Heart left ventricle (tissue), 16 donors: ENCODE results near the gene TMEM80. TPM values are rescaled to one million over a fixed set of nuclear protein-coding genes. Genes with fewer than 3 reads are reported as not detected.
"Not testable (repeated sequence)": the region's sequence is repeated elsewhere in the genome, so short reads cannot be mapped to it uniquely, and the experiment has no call there.

Source experiments
- ATAC-seq, 4 donors: fragments of 200-7000 bp; cut with Tn5 transposase; one replicate each; pipeline ENCODE4 v1.9.1; 2020 to 2022; ENCODE audit warnings: moderate library complexity in 4 of 4, mild to moderate bottlenecking in 3 of 4, moderate number of reproducible peaks in 1 of 4
- DNase-seq, 5 donors: peaks; one replicate each; pipeline ENCODE4 v3.0.0-alpha.2; 2020
- H3K27ac ChIP-seq, 12 donors: fragments of 200-600 bp; sonication (generic) in 4 of 12; one replicate each; pipeline versions ENCODE4 v1.5.0 to v1.8.0; 2016 to 2022; ENCODE audit warnings: mild to moderate bottlenecking in 2 of 12
- H3K27me3 ChIP-seq, 9 donors: fragments of 200-600 bp; sonication (generic) in 2 of 9; one replicate each; pipeline versions ENCODE4 v1.5.1 to v1.8.0; 2016 to 2022; ENCODE audit warnings: mild to moderate bottlenecking in 3 of 9
- H3K36me3 ChIP-seq, 9 donors: fragments of 200-600 bp; sonication (generic) in 2 of 9; one replicate each; pipeline versions ENCODE4 v1.5.0 to v1.8.0; 2018 to 2022; ENCODE audit warnings: mild to moderate bottlenecking in 2 of 9
- H3K4me1 ChIP-seq, 12 donors: fragments of 200-600 bp; sonication (generic) in 4 of 12; one replicate each; pipeline versions ENCODE4 v1.5.0 to v1.8.0; 2016 to 2022; ENCODE audit warnings: mild to moderate bottlenecking in 3 of 12
- H3K4me3 ChIP-seq, 12 donors: fragments of 200-600 bp; sonication (generic) in 4 of 12; one replicate each; pipeline versions ENCODE4 v1.5.0 to v1.8.0; 2017 to 2022; ENCODE audit warnings: mild to moderate bottlenecking in 9 of 12, moderate library complexity in 4 of 12
- H3K9me3 ChIP-seq, 12 donors: fragments of 200-600 bp; sonication (generic) in 4 of 12; one replicate each; pipeline versions ENCODE4 v1.5.0 to v1.8.0; 2016 to 2022; ENCODE audit warnings: mild to moderate bottlenecking in 1 of 12
- POLR2A ChIP-seq, 2 donors: fragments of 450-650 bp; IDR thresholded peaks; one replicate each; pipeline ENCODE4 v1.6.1; 2017; ENCODE audit warnings: antibody characterized with exemption in 2 of 2, mild to moderate bottlenecking in 2 of 2, moderate library complexity in 2 of 2
- WGBS, 4 donors: extraction: QIAGEN DNeasy Blood & Tissue Kit in 2 of 4; methylation state at CpG; one replicate each; pipeline versions ENCODE4 v1.1.5 to v1.1.7; 2013 to 2018; 5-methylcytosine and 5-hydroxymethylcytosine counted together
- intact Hi-C, 10 donors: fragments of 100-400 bp; cut with DNase I; formaldehyde crosslinking; loops; one replicate each; pipeline versions ENCODE4 v1.11.1 to v1.14.2; 2022
- polyA plus RNA-seq, 2 donors: library from polyadenylated mRNA; stranded (reverse); fragments of 200-250 nt; gene quantifications; one replicate each; pipeline ENCODE4 v1.2.3, GENCODE V29; 2013
- total RNA-seq, 9 donors: library from RNA; depleted of rRNA in 2 of 9; stranded (reverse); fragments of >200 nt in 2 of 9; fragmentation: NEBNext Ultra II Directional in 3 of 9; extraction: Animal tissue kit (Norgen Biotek cat#: 25700) in 3 of 9; gene quantifications; one replicate each; pipeline versions ENCODE4 v1.1.0 to v1.2.4, GENCODE V29; 2016 to 2023
- TF ChIP-seq, protein P1 (sequence below), 12 donors: fragments of 200-600 bp; sonication (generic) in 4 of 12; IDR thresholded peaks; one replicate each; pipeline versions ENCODE4 v1.5.0 to v1.8.0; 2018 to 2022; ENCODE audit warnings: antibody characterized with exemption in 12 of 12, mild to moderate bottlenecking in 5 of 12
- donor health status: ischemic (EF 13 %, LVEDD 7.1; RV severe dilation, severe dysfunction).
- donor health status: healthy with polysubstance abuse.
- donor health status: DM: no; HTN: yes; CAD: no.
- donor health status: DM: no; HTN: no; CAD: no.
- donor health status: ischemic (EF 25% LVEDD 6.9; RV normal size, moderate dysfunction).
- donor health status: ischemic (EF 25% LVEDD 5.7; RV mildly dilated, moderate dysfunction).
- donor health status: healthy.
- donor health status: DM: yes; HTN: yes; CAD: no.
- donor health status: ischemic (EF 35%, LVEDD 5.7; RV mildly dilated, moderate dysfunction).
- donor health status: nonischemic (EF 11% LVEDD 7.7; RV severe dilation, severe dysfunction).
- donor health status: DM: yes; HTN: yes; CAD: no.
- donor health status: PGD.
- donor health status: ischemic (EF 29% LVEDD 5.4; RV normal size, mild dysfunction).
- donor health status: nonischemic (EF 23%, LVEDD 6.1; RV moderate dilation, normal function).

TMEM80 gene
- total and polyA plus RNA-seq, 11 donors = 8.0 to 18.2 (median 14.9) TPM

DNA sequence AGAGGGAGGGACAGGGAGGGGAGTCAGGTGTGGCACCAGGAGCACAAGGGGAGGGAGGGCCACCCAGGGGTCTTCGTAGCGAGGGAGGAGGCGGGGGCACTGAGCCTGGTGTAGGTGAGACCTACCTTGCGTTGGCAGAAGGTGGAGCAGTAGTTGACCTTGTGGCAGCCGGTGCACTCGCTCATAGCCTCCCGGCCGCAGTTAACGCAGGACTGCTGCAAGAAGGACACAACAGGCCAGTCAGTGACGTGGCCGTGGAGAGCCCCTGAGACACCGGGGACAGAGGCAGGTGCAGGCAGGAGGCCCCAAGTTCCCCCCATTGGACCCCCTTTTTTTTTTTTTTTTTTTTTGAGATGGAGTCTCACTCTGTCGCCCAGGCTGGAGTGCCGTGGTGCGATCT, 41.8 kb upstream of the TMEM80 start:
- H3K36me3 ChIP-seq = peaks cover 0 to 57% (median 32%) of the 10 kb centered on the region in 9 donors
- intact Hi-C loops = no loop called here
- H3K9me3 ChIP-seq = no peaks in the 10 kb centered on the region
- no peaks in the 10 kb centered on the region for H3K27me3 ChIP-seq
- H3K4me1 ChIP-seq = no peaks in the 10 kb centered on the region
- TF ChIP-seq, protein P1, sequence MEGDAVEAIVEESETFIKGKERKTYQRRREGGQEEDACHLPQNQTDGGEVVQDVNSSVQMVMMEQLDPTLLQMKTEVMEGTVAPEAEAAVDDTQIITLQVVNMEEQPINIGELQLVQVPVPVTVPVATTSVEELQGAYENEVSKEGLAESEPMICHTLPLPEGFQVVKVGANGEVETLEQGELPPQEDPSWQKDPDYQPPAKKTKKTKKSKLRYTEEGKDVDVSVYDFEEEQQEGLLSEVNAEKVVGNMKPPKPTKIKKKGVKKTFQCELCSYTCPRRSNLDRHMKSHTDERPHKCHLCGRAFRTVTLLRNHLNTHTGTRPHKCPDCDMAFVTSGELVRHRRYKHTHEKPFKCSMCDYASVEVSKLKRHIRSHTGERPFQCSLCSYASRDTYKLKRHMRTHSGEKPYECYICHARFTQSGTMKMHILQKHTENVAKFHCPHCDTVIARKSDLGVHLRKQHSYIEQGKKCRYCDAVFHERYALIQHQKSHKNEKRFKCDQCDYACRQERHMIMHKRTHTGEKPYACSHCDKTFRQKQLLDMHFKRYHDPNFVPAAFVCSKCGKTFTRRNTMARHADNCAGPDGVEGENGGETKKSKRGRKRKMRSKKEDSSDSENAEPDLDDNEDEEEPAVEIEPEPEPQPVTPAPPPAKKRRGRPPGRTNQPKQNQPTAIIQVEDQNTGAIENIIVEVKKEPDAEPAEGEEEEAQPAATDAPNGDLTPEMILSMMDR (IDR thresholded peaks at IDR 0.05) = no peak
- TF ChIP-seq POLR2A (IDR thresholded peaks at IDR 0.05) = no peak
- no peak overlapping the region for H3K4me3 ChIP-seq
- no peak for DNase-seq
- no peak overlapping the region for H3K27ac ChIP-seq
- no peak for ATAC-seq
- whole genome bisulfite sequencing, 4 donors = 88 to 94% (median 90%) methylated on average over 15 of the region's 15 CpGs

GRCh38 chr11:654444-654843, 41.2 kb upstream of the TMEM80 start:
- WGBS, 4 donors = 91 to 99% (median 94%) methylated on average over 12 of the region's 12 CpGs
- H3K27me3 ChIP-seq, H3K9me3 ChIP-seq, DNase-seq, H3K4me1 ChIP-seq, H3K27ac ChIP-seq, ATAC-seq, H3K4me3 ChIP-seq, intact Hi-C loops: not testable (repeated sequence)
- H3K36me3 ChIP-seq = peaks cover 0 to 61% (median 34%) of the 10 kb centered on the region in 9 donors

GRCh38 chr11:655036-655726, 40.4 kb upstream of the TMEM80 start:
- DNase-seq (no peak), ATAC-seq (peak in 1 of 4 donors; percentile 29)
- Histone ChIP-seq H3K27me3 (no peaks in the 10 kb centered on the region), H3K27ac (no peak overlapping the region), H3K4me3 (no peak overlapping the region), H3K36me3 (peaks cover 0 to 66% (median 32%) of the 10 kb centered on the region in 9 donors), H3K4me1 (no peaks in the 10 kb centered on the region), H3K9me3 (no peaks in the 10 kb centered on the region)
- TF ChIP-seq, protein P1 (IDR thresholded peaks at IDR 0.05) = no peak
- TF ChIP-seq POLR2A (IDR thresholded peaks at IDR 0.05) = no peak
- intact Hi-C loops = no loop called here
- 90 to 95% (median 92%) methylated on average over 30 of the region's 30 CpGs for WGBS, 4 donors

DNA sequence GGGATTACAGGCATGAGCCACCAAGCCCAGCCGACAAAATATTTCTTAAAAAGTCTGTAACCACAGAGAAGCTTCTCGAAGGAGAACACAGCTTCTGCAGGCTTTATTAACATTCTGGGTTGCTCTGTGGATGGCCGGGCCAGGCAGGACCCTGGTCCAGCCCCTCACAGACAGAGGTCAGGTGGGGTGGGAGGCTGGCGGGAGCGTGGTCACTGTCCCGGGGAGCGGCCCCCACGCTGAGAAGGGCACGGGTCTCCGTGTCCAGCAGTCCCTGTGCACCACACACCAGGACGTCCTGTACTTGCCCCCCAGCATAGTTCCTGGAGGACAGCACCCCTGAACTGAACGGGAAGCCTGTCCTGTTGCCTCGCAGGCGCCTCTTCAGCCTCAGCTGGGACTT, 39.2 kb upstream of the TMEM80 start:
- H3K4me1 ChIP-seq = no peaks in the 10 kb centered on the region
- no peak overlapping the region for H3K27ac ChIP-seq
- no peak for TF ChIP-seq POLR2A (IDR thresholded peaks at IDR 0.05)
- TF ChIP-seq, protein P1 (IDR thresholded peaks at IDR 0.05) = no peak
- H3K9me3 ChIP-seq = no peaks in the 10 kb centered on the region
- ATAC-seq (no peak), DNase-seq (no peak)
- no peaks in the 10 kb centered on the region for H3K27me3 ChIP-seq
- no peak overlapping the region for H3K4me3 ChIP-seq
- H3K36me3 ChIP-seq = peaks cover 0 to 62% (median 27%) of the 10 kb centered on the region in 9 donors
- intact Hi-C loops = no loop called here
- WGBS, 4 donors = 89 to 95% (median 93%) methylated on average over 7 to 14 of the region's 14 CpGs

- Histone ChIP-seq H3K9me3 (no peaks in the 10 kb centered on the region), H3K4me3 (no peak overlapping the region), H3K36me3 (peaks cover 0 to 60% (median 24%) of the 10 kb centered on the region in 9 donors), H3K27ac (no peak overlapping the region), H3K27me3 (no peaks in the 10 kb centered on the region), H3K4me1 (no peaks in the 10 kb centered on the region)
- ATAC-seq (no peak), DNase-seq (no peak)
- WGBS, 4 donors = 90 to 95% (median 90%) methylated on average over 7 of the region's 7 CpGs
- intact Hi-C loops = no loop called here
- no peak for TF ChIP-seq POLR2A (IDR thresholded peaks at IDR 0.05)
- TF ChIP-seq, protein P1 (IDR thresholded peaks at IDR 0.05) = no peak
These were observed 38.8 kb upstream of the TMEM80 start for GRCh38 chr11:656866-657265.
